Liver (tissue), 3 donors: ENCODE results near the gene GLE1.

Experiments
- ATF3 ChIP-seq: IDR thresholded peaks from 2 replicates; pipeline ENCODE4 v1.6.1; 2016; ENCODE audit warnings: antibody characterized with exemption
- CTCF ChIP-seq: fragments of 150-350 bp; IDR thresholded peaks from 2 replicates; pipeline ENCODE4 v1.5.1; 2017; ENCODE audit warnings: improper control_type of control experiment, low read depth, low read length; ENCODE audit not compliant: missing input control
- FOXA1 ChIP-seq: IDR thresholded peaks from 2 replicates; pipeline ENCODE4 v1.6.1; 2016; ENCODE audit warnings: antibody characterized with exemption
- JUND ChIP-seq, 2 donors: IDR thresholded peaks; 2 replicates each; pipeline ENCODE4 v1.6.1; 2016; ENCODE audit warnings: antibody characterized with exemption in 2 of 2
- MAX ChIP-seq: IDR thresholded peaks from 2 replicates; pipeline ENCODE4 v1.6.1; 2016; ENCODE audit warnings: antibody characterized with exemption
- RAD21 ChIP-seq, 2 donors: IDR thresholded peaks; 2 replicates each; pipeline ENCODE4 v1.6.1; 2016; ENCODE audit warnings: antibody characterized with exemption in 2 of 2, mild to moderate bottlenecking in 2 of 2
- TAF1 ChIP-seq: conservative IDR thresholded peaks from 2 replicates; pipeline ENCODE4 v1.6.1; 2016; ENCODE audit warnings: antibody characterized with exemption, mild to moderate bottlenecking
- ZBTB33 ChIP-seq: IDR thresholded peaks from 2 replicates; pipeline ENCODE4 v1.6.1; 2016; ENCODE audit warnings: antibody characterized with exemption
- donor health status: healthy.
- donor health status: healthy.

- TF ChIP-seq CTCF: no peak
- TF ChIP-seq ATF3: no peak
- no peak for TF ChIP-seq RAD21 (IDR thresholded peaks at IDR 0.05)
- no peak for TF ChIP-seq JUND (IDR thresholded peaks at IDR 0.05)
- no peak for TF ChIP-seq FOXA1
- TF ChIP-seq MAX: no peak
- no peak for TF ChIP-seq TAF1
- no peak for TF ChIP-seq ZBTB33
These were observed 49.5 kb upstream of the GLE1 start for GRCh38 chr9:128454991-128455390.
